ENCODE measurements around the gene PODXL2. TPM values are rescaled to one million over a fixed set of nuclear protein-coding genes. Genes with fewer than 3 reads are reported as not detected.

Gene PODXL2
- total RNA-seq, 1 experiment from 2014 or later: 5.7 TPM

GRCh38 chr3:127663151-127663550 is 34.2 kb downstream of the PODXL2 start:
- H3K9me2 ChIP-seq (ENCODE audit: insufficient read depth): no peaks in the 10 kb centered on the region
- no peak overlapping the region for H2AFZ ChIP-seq (ENCODE audit: low read depth, low read length, poor library complexity, severe bottlenecking)
- no peak overlapping the region for H3K4me3 ChIP-seq (replicated peaks in 1 of 2; ENCODE audit: low read depth in 1 of 2, low read length in 2 of 2)
- intact Hi-C loops (cut with micrococcal nuclease): no loop called here
- ChIA-PET RAD21 (ENCODE audit: low non-redundant PET in 1 of 2, low total read pairs in 2 of 2, uncharacterized antibody in 2 of 2, unreplicated experiment in 2 of 2) (no interaction called here), POLR2A (no interaction called here), CTCF (no interaction called here)
- no peak overlapping the region for H3K9ac ChIP-seq (ENCODE audit: low read length)
- H3K9me3 ChIP-seq (ENCODE audit: control insufficient read depth in 1 of 2, insufficient read depth in 1 of 2, low read depth in 1 of 2, low read length in 2 of 2): no peaks in the 10 kb centered on the region
- H4K20me1 ChIP-seq (ENCODE audit: insufficient read depth): no peaks in the 10 kb centered on the region
- H3K36me3 ChIP-seq (ENCODE audit: control insufficient read depth in 1 of 2, insufficient read depth in 2 of 2, low read length in 2 of 2): no peaks in the 10 kb centered on the region
- H3K27ac ChIP-seq (ENCODE audit: low read depth, low read length): no peak overlapping the region
- BruUV-seq (replicated peaks): no TSS peak
- H3K79me2 ChIP-seq (ENCODE audit: insufficient read depth, low read length): no peaks in the 10 kb centered on the region
- no peak for ATAC-seq
- no peak overlapping the region for H3K4me2 ChIP-seq (ENCODE audit: low read length)
- DNase-seq (ENCODE audit: low read depth, low spot score): no peak
- no peaks in the 10 kb centered on the region for H3K4me1 ChIP-seq (ENCODE audit: control insufficient read depth in 1 of 2, insufficient read depth in 2 of 2, low read length in 2 of 2)
- no peaks in the 10 kb centered on the region for H3K27me3 ChIP-seq (ENCODE audit: insufficient read depth, low read length)
- TF ChIP-seq TCF7L2 (IDR thresholded peaks at IDR 0.05; ENCODE audit: borderline replicate concordance, extremely low read depth, insufficient read depth, insufficient read length) (no peak), EZH2 (IDR thresholded peaks at IDR 0.05) (no peak), CTCF (IDR thresholded peaks at IDR 0.05 in 2 of 3, conservative IDR thresholded peaks at IDR 0.05 in 1 of 3; ENCODE audit: borderline replicate concordance in 1 of 3, insufficient read depth in 1 of 3, low read depth in 2 of 3, low read length in 2 of 3) (no peak), YY1 (IDR thresholded peaks at IDR 0.05; ENCODE audit: extremely low read depth, insufficient replicate concordance, low read depth, low read length) (no peak), CBX3 (IDR thresholded peaks at IDR 0.05; ENCODE audit: low read depth) (no peak), JUND (IDR thresholded peaks at IDR 0.05) (no peak), CEBPB (IDR thresholded peaks at IDR 0.05; ENCODE audit: low read depth) (no peak), SRF (IDR thresholded peaks at IDR 0.05; ENCODE audit: low read depth) (no peak), ELF1 (IDR thresholded peaks at IDR 0.05; ENCODE audit: borderline replicate concordance, low read depth) (no peak), SP1 (IDR thresholded peaks at IDR 0.05; ENCODE audit: low read depth) (no peak), ZFX (IDR thresholded peaks at IDR 0.05) (no peak), EZH2phosphoT487 (IDR thresholded peaks at IDR 0.05; ENCODE audit: borderline replicate concordance) (no peak), EGR1 (IDR thresholded peaks at IDR 0.05; ENCODE audit: low read depth) (no peak), RAD21 (IDR thresholded peaks at IDR 0.05; ENCODE audit: low read depth) (no peak), SIN3A (IDR thresholded peaks at IDR 0.05; ENCODE audit: low read depth) (no peak), POLR2AphosphoS5 (IDR thresholded peaks at IDR 0.05; ENCODE audit: low read depth, low read length) (no peak)
- TF ChIP-seq, protein P1, sequence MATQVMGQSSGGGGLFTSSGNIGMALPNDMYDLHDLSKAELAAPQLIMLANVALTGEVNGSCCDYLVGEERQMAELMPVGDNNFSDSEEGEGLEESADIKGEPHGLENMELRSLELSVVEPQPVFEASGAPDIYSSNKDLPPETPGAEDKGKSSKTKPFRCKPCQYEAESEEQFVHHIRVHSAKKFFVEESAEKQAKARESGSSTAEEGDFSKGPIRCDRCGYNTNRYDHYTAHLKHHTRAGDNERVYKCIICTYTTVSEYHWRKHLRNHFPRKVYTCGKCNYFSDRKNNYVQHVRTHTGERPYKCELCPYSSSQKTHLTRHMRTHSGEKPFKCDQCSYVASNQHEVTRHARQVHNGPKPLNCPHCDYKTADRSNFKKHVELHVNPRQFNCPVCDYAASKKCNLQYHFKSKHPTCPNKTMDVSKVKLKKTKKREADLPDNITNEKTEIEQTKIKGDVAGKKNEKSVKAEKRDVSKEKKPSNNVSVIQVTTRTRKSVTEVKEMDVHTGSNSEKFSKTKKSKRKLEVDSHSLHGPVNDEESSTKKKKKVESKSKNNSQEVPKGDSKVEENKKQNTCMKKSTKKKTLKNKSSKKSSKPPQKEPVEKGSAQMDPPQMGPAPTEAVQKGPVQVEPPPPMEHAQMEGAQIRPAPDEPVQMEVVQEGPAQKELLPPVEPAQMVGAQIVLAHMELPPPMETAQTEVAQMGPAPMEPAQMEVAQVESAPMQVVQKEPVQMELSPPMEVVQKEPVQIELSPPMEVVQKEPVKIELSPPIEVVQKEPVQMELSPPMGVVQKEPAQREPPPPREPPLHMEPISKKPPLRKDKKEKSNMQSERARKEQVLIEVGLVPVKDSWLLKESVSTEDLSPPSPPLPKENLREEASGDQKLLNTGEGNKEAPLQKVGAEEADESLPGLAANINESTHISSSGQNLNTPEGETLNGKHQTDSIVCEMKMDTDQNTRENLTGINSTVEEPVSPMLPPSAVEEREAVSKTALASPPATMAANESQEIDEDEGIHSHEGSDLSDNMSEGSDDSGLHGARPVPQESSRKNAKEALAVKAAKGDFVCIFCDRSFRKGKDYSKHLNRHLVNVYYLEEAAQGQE (IDR thresholded peaks at IDR 0.05; ENCODE audit: low read depth): no peak
- TF ChIP-seq, protein P2, sequence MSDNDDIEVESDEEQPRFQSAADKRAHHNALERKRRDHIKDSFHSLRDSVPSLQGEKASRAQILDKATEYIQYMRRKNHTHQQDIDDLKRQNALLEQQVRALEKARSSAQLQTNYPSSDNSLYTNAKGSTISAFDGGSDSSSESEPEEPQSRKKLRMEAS (IDR thresholded peaks at IDR 0.05): no peak
- TF ChIP-seq, protein P3, sequence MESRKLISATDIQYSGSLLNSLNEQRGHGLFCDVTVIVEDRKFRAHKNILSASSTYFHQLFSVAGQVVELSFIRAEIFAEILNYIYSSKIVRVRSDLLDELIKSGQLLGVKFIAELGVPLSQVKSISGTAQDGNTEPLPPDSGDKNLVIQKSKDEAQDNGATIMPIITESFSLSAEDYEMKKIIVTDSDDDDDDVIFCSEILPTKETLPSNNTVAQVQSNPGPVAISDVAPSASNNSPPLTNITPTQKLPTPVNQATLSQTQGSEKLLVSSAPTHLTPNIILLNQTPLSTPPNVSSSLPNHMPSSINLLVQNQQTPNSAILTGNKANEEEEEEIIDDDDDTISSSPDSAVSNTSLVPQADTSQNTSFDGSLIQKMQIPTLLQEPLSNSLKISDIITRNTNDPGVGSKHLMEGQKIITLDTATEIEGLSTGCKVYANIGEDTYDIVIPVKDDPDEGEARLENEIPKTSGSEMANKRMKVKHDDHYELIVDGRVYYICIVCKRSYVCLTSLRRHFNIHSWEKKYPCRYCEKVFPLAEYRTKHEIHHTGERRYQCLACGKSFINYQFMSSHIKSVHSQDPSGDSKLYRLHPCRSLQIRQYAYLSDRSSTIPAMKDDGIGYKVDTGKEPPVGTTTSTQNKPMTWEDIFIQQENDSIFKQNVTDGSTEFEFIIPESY (IDR thresholded peaks at IDR 0.05; ENCODE audit: extremely low read depth, insufficient replicate concordance, low read length): no peak
